CD4-positive, alpha-beta T cell treated with Interleukin-4 for 4 hours (primary cell): Measurements from ENCODE around the gene ASB14.
"Not testable (repeated sequence)": the region's sequence is repeated elsewhere in the genome, so short reads cannot be mapped to it uniquely, and the experiment has no call there.

Experiments
- DNase-seq: peaks from one replicate; pipeline ENCODE4 v3.0.0-alpha.2; 2020

ASB14 gene

GRCh38 chr3:57292159-57292896 lies at the start of gene ASB14:
Gene ASB14 (minus strand): TSS chr3:57292685. CDS start chr3:57292033, 652 bp downstream.
- DNase-seq: no peak

- DNase-seq: not testable (repeated sequence)
Observed at GRCh38 chr3:57339071-57339642, 46.7 kb upstream of the ASB14 start.

- DNase-seq: not testable (repeated sequence)
Observed at GRCh38 chr3:57338272-57339070, 46.0 kb upstream of the ASB14 start.

GRCh38 chr3:57335283-57335938 lies 42.9 kb upstream of the ASB14 start:
- DNase-seq: no peak

- DNase-seq: no peak
Observed at GRCh38 chr3:57331078-57331610, 38.7 kb upstream of the ASB14 start.

GRCh38 chr3:57326498-57326897 lies 34.0 kb upstream of the ASB14 start:
- DNase-seq: not testable (repeated sequence)

- no peak for DNase-seq
Observed at GRCh38 chr3:57314204-57314603, 21.7 kb upstream of the ASB14 start.

GRCh38 chr3:57309769-57310360 lies 17.4 kb upstream of the ASB14 start:
- no peak for DNase-seq

GRCh38 chr3:57303520-57303919 lies 11.0 kb upstream of the ASB14 start:
- DNase-seq: not testable (repeated sequence)

GRCh38 chr3:57298041-57298440 lies 5.6 kb upstream of the ASB14 start:
- DNase-seq: no peak

GRCh38 chr3:57292897-57293526 lies 527 bp upstream of the ASB14 start:
- no peak for DNase-seq

GRCh38 chr3:57288403-57288802 lies 4.1 kb downstream of the ASB14 start:
- DNase-seq: no peak

GRCh38 chr3:57287205-57287604 lies 5.3 kb downstream of the ASB14 start:
- DNase-seq: no peak

- DNase-seq: no peak
Observed at GRCh38 chr3:57283334-57283733, 9.2 kb downstream of the ASB14 start.

- no peak for DNase-seq
Observed at GRCh38 chr3:57281715-57282114, 10.8 kb downstream of the ASB14 start.

GRCh38 chr3:57279685-57280084 lies 12.8 kb downstream of the ASB14 start:
- DNase-seq: no peak

GRCh38 chr3:57278237-57278636 lies 14.2 kb downstream of the ASB14 start:
- DNase-seq: no peak

GRCh38 chr3:57275393-57275792 lies 17.1 kb downstream of the ASB14 start:
- no peak for DNase-seq

- DNase-seq: no peak
Observed at GRCh38 chr3:57274845-57275244, 17.6 kb downstream of the ASB14 start.

GRCh38 chr3:57268416-57268815 lies 24.1 kb downstream of the ASB14 start:
- DNase-seq: no peak

- no peak for DNase-seq
Observed at GRCh38 chr3:57261929-57262328, 30.6 kb downstream of the ASB14 start.

- no peak for DNase-seq
Observed at GRCh38 chr3:57261119-57261518, 31.4 kb downstream of the ASB14 start.
